GM10266 (cell line): ENCODE results near the gene EPN1.
A peak's percentile ranks its signal among the peaks of the same experiment; 100 is the strongest.

Experiments used
- DNase-seq: peaks from one replicate; pipeline ENCODE4 v3.0.0; 2012; ENCODE audit errors: extremely low spot score
- TF ChIP-seq, protein P1 (sequence below): IDR thresholded peaks from 2 replicates; pipeline ENCODE4 v1.5.1; 2012; ENCODE audit warnings: mild to moderate bottlenecking, low read depth; ENCODE audit not compliant: control insufficient read depth, insufficient read depth; ENCODE audit errors: missing control alignments

The EPN1 gene

DNA sequence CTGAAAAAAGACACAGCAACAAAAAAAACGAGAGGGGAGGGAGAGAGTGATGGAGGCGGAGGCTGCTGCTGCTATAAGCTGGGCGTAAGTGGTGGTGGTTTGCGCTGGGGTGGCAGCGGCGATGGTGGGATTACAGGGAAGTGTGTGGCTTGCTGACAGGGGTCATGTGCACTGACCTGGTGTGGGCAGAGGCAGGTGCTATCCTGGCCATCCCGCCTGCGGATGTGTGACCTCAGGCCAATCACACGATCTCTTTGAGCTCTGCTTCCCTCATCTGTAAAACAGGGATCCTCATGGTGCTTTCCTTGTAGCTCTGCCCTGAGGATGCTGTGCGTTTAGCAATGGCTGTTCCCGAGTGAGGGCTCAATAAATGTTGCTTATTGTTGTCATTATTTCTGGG, 37.5 kb upstream of the EPN1 start:
- TF ChIP-seq, protein P1, sequence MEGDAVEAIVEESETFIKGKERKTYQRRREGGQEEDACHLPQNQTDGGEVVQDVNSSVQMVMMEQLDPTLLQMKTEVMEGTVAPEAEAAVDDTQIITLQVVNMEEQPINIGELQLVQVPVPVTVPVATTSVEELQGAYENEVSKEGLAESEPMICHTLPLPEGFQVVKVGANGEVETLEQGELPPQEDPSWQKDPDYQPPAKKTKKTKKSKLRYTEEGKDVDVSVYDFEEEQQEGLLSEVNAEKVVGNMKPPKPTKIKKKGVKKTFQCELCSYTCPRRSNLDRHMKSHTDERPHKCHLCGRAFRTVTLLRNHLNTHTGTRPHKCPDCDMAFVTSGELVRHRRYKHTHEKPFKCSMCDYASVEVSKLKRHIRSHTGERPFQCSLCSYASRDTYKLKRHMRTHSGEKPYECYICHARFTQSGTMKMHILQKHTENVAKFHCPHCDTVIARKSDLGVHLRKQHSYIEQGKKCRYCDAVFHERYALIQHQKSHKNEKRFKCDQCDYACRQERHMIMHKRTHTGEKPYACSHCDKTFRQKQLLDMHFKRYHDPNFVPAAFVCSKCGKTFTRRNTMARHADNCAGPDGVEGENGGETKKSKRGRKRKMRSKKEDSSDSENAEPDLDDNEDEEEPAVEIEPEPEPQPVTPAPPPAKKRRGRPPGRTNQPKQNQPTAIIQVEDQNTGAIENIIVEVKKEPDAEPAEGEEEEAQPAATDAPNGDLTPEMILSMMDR, result no peak
- no peak for DNase-seq

DNA sequence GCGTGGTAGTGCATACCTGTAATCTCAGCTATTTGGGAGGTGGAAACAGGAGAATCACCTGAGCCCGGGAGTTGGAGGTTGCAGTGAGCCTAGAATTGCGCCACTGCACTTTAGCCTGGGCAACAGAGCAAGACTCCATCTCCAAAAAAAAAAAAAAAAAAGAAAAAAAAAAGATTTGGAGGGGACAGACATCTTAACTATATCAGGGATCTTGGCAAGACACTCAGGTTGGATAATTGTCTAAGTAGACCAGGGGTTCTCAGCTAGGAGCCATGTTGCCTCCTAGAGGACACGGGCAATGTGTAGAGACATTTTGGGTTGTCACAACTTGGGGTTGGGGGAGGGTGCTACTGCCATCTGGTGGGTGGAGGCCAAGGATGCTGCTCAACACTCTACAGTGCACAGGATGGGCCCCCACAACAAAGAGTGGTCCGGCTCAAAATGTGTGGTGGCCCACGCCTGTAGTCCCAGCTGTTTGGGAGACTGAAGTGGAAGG, 36.1 kb upstream of the EPN1 start:
- no peak for DNase-seq
- TF ChIP-seq, protein P1, result peak; percentile 55

DNA sequence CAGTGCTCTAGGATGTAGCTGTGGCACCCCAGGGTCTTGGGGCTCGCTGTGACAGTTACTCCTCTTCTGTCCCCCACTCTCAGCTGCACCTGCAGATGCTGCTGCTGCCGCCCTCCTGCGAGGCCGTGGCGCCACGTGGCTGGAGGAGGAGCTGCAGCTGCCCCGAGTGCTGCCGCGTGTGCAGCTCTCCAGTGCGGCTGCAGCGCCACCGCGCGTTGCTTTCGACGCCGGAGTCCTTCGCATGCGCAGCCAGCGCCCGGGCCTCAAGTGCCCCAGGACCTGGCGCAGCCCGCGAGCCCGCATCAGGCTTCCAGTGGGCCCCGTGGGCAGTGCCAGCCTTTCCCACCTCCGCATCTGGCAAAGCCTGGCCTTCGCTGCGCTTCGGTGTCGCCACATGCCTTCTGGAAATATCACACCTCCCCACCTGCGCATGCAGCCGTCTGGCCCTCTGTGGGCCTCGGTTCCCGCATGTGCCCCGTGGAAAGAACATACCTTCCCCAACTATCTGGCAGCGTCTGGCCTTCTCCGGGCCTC, 34.9 kb upstream of the EPN1 start:
- DNase-seq, result peak; percentile 63
- TF ChIP-seq, protein P1, result peak; percentile 58

DNA sequence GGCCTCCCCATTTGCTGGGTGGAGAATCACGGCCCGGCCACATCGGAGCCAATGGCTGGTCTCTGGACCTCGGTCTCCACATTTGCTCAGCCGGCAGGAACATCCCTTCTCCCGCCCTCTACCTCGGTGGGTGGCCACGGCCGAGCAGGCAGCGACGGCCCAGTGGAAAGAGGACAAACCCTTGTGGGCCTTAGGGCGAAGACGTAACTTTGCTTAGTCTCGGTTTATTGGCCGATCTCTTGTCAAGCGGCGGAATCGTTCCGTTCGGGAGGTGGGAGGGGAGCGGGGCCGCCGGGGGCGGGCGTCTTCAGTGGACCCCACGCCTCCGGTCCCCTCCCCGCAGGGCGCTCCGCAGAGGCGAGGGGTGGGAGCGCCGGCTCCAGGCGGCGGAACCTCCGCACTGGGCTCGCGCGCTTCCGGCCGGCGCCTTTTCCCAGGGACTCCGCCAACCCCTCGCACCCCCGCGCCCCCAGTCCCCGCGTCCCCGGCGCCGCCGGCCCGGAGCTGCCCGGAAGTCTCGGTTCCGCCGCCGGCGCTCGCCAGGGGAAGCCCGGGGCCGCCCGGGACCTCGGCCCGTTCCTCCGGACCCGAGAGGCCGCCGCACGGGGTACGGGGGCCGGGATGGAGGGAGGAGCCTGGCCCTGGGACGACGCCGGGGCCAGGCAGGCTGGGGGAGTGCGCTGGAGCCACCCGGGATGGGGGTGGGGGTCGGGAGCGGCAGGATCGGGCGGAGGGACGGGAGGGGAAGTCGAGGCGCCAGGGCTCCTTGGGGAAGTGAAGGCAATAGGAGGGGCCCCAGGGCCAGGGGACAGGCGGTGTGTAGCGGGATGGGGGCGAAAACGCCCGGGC, 34.2 kb upstream of the EPN1 start, which contains the start of gene ZNF580:
TSS of gene ZNF580 (plus strand) at position 426 of the 849 bp plus-strand sequence. CDS start 1,507 bp downstream, outside the sequence.
- peak; percentile 81 for DNase-seq
- TF ChIP-seq, protein P1, result no peak

DNA sequence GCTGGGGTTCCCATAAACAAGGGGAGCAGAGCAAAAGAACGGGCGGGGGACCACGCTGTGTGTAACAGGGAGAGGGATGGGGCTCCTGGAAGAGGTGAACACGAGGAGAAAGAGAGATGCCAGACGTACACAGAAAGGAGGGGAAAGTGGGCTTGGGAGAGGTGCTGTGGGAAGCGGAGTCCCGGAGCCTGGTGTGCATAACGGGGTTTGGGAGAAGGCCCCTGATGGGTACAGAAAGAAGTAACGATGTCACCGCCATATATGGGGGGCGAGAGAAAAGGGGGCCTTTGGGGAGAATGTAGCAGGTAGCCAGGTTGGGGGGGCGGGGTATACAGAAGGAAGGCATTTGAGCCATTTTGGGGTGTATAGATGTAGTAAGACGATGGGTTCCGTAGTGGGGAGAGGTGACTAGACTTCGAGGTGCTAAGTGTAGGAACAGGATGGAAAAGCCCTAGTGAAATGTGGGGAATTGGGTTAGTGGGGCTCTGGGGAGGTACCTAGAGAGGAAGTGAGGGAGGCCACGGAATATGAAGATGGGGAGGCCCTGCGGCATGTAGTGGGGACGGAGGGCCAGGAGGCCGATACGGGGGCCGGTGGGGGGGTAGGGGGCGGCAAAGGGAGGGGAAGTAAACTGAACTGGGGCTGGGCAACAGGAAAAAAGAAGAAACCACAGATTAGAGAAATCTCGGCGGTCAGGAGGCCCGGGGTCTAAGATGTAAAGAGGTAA, 33.4 kb upstream of the EPN1 start:
- DNase-seq, result peak; percentile 53
- TF ChIP-seq, protein P1, result no peak

DNA sequence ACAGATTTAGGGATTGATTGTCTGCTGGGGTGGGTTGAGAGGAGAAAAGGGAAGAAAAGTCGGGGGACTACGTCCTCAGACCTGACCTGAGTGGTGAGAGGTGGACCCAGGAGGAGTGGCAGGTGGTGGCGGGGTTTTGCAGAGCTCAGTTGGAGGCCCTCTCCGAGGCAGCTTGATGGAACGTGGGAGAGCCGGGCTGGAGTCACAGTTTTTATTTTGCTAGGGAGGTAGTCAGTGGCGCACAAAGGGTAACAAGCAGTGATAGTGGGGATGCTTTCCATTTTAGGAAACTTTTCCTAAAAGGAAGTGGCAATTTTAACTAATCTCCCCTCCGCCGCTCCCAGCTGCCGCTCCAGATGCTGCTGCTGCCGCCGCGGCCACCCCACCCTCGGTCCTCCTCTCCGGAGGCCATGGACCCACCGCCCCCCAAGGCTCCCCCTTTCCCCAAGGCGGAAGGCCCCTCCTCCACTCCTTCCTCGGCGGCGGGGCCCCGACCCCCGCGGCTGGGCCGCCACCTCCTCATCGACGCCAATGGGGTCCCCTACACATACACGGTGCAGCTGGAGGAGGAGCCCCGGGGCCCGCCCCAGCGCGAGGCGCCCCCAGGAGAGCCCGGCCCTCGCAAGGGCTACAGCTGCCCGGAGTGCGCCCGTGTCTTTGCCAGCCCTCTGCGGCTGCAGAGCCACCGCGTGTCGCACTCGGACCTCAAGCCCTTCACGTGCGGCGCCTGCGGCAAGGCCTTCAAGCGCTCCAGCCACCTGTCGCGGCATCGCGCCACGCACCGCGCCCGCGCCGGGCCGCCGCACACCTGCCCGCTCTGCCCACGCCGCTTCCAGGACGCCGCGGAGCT, 32.6 kb upstream of the EPN1 start:
- DNase-seq, result peak; percentile 50

More for the DNA sequence above, 32.6 kb upstream of the EPN1 start:
- TF ChIP-seq, protein P1, result no peak
